BLaER1 treated with 17β-estradiol and CSF1 and Interleukin-3, amounts not matched to agents 10 nM and 100 nM (cell line): ENCODE results near the gene SF3B1.
"Not testable (repeated sequence)": the region's sequence is repeated elsewhere in the genome, so short reads cannot be mapped to it uniquely, and the experiment has no call there.

ENCODE experiments used
- H3K27ac ChIP-seq, 11 experiments: shearing (Covaris generic); formaldehyde crosslinking; 2 replicates each; pipeline ENCODE4 v1.8.1; 2022
- H3K27me3 ChIP-seq, 11 experiments: shearing (Covaris generic); formaldehyde crosslinking; 2 replicates each; pipeline ENCODE4 v1.8.1; 2022
- H3K36me3 ChIP-seq, 11 experiments: shearing (Covaris generic); formaldehyde crosslinking; 2 replicates each; pipeline ENCODE4 v1.8.1; 2022
- H3K4me1 ChIP-seq, 10 experiments: shearing (Covaris generic); formaldehyde crosslinking; 2 replicates each; pipeline ENCODE4 v1.8.1; 2022
- H3K4me2 ChIP-seq, 11 experiments: shearing (Covaris generic); formaldehyde crosslinking; 2 replicates each; pipeline ENCODE4 v1.8.1; 2022
- H3K4me3 ChIP-seq, 10 experiments: shearing (Covaris generic); formaldehyde crosslinking; 2 replicates each; pipeline ENCODE4 v1.8.1; 2022
- H3K9ac ChIP-seq, 11 experiments: shearing (Covaris generic); formaldehyde crosslinking; 2 replicates each; pipeline ENCODE4 v1.8.1; 2022
- H3K9me3 ChIP-seq, 11 experiments: shearing (Covaris generic); formaldehyde crosslinking; replicated peaks in 1 of 11; 2 replicates each; pipeline ENCODE4 v1.8.1; 2022
- H4K20me1 ChIP-seq, 11 experiments: shearing (Covaris generic); formaldehyde crosslinking; 2 replicates each; pipeline ENCODE4 v1.8.1; 2022
- Cebpa-rat ChIP-seq, 11 experiments: shearing (Covaris generic); IDR thresholded peaks; 2 replicates each; pipeline ENCODE4 v1.8.1; 2022

Gene SF3B1

GRCh38 chr2:197434541-197435513 lies at the start of gene SF3B1:
SF3B1 (minus strand) TSS chr2:197435028; CDS start chr2:197434999, 29 bp downstream.
- peak within 1 kb of the TSS; percentile 81 to 94 (median 89) for H3K4me3 ChIP-seq
- H3K27ac ChIP-seq = peak within 1 kb of the TSS; percentile 95 to 99 (median 98)
- peaks cover 1 to 26% (median 14%) of the 10 kb centered on the region in 11 experiments; a peak in 18 of 22 replicates for H3K36me3 ChIP-seq
- no peaks in the 10 kb centered on the region for H3K9me3 ChIP-seq
- TF ChIP-seq Cebpa-rat (IDR thresholded peaks at IDR 0.05) = no peak
- H3K4me2 ChIP-seq = peak within 1 kb of the TSS; percentile 83 to 99 (median 93)
- peak within 1 kb of the TSS; percentile 95 to 99 (median 98) for H3K9ac ChIP-seq
- peaks cover 40 to 47% (median 43%) of the 10 kb centered on the region in 11 experiments for H4K20me1 ChIP-seq
- peaks cover 38 to 49% (median 43%) of the 10 kb centered on the region in 10 experiments for H3K4me1 ChIP-seq
- H3K27me3 ChIP-seq = no peaks in the 10 kb centered on the region

GRCh38 chr2:197484248-197484647 lies 49.4 kb upstream of the SF3B1 start:
- H3K4me3 ChIP-seq = 0 out of 20 replicates have a peak overlapping the region, but pooled peaks of 1 of the 10 experiments have one; percentile 19
- H3K9ac ChIP-seq, H3K27me3 ChIP-seq, H3K4me2 ChIP-seq, H3K27ac ChIP-seq: not testable (repeated sequence)
- H3K36me3 ChIP-seq = peaks cover 60 to 98% (median 85%) of the 10 kb centered on the region in 11 experiments
- H3K9me3 ChIP-seq = peaks cover 21 to 50% (median 36%) of the 10 kb centered on the region in 11 experiments
- H3K4me1 ChIP-seq = peaks cover 0 to 16% (median 8%) of the 10 kb centered on the region in 10 experiments; a peak in 14 of 20 replicates
- H4K20me1 ChIP-seq = peaks cover 3 to 47% (median 24%) of the 10 kb centered on the region in 11 experiments; a peak in 18 of 22 replicates

- Histone ChIP-seq H4K20me1 (peaks cover 0 to 14% (median 4%) of the 10 kb centered on the region in 11 experiments; a peak in 7 of 22 replicates), H3K4me3 (no peak overlapping the region), H3K4me2 (peak overlapping the region in 5 of 11 experiments; percentile 64 to 85 (median 68); a peak in 7 of 22 replicates), H3K27ac (peak overlapping the region in 4 of 11 experiments; percentile 28 to 68 (median 50); a peak in 7 of 22 replicates), H3K9ac (no peak overlapping the region), H3K36me3 (peaks cover 47 to 89% (median 75%) of the 10 kb centered on the region in 11 experiments), H3K4me1 (peaks cover 12 to 48% (median 37%) of the 10 kb centered on the region in 10 experiments), H3K9me3 (peaks cover 21 to 36% (median 27%) of the 10 kb centered on the region in 11 experiments), H3K27me3 (no peaks in the 10 kb centered on the region)
- no peak for TF ChIP-seq Cebpa-rat (IDR thresholded peaks at IDR 0.05)
These were observed 45.6 kb upstream of the SF3B1 start for GRCh38 chr2:197480165-197481036.

GRCh38 chr2:197477797-197478196 lies 43.0 kb upstream of the SF3B1 start:
- H3K9ac ChIP-seq = no peak overlapping the region; a peak in 1 of 22 replicates
- peaks cover 12 to 48% (median 37%) of the 10 kb centered on the region in 10 experiments for H3K4me1 ChIP-seq
- no peak overlapping the region for H3K4me3 ChIP-seq
- no peak for TF ChIP-seq Cebpa-rat (IDR thresholded peaks at IDR 0.05)
- H3K4me2 ChIP-seq = peak overlapping the region in 10 of 11 experiments; percentile 56 to 85 (median 68); a peak in 19 of 22 replicates
- H3K36me3 ChIP-seq = peaks cover 52 to 89% (median 75%) of the 10 kb centered on the region in 11 experiments
- H3K27ac ChIP-seq = peak overlapping the region in 9 of 11 experiments; percentile 6 to 68 (median 42); a peak in 12 of 22 replicates
- H4K20me1 ChIP-seq = peaks cover 0 to 14% (median 0%) of the 10 kb centered on the region in 11 experiments; a peak in 5 of 22 replicates
- H3K9me3 ChIP-seq = peaks cover 0 to 11% (median under 1%) of the 10 kb centered on the region in 11 experiments; a peak in 13 of 22 replicates
- H3K27me3 ChIP-seq = no peaks in the 10 kb centered on the region

GRCh38 chr2:197472166-197472565 lies 37.3 kb upstream of the SF3B1 start:
- H3K4me1 ChIP-seq = peaks cover 0 to 11% (median 9%) of the 10 kb centered on the region in 10 experiments; a peak in 13 of 20 replicates
- peaks cover 95 to 100% (median 98%) of the 10 kb centered on the region in 11 experiments for H3K36me3 ChIP-seq
- no peak overlapping the region for H3K4me2 ChIP-seq

GRCh38 chr2:197464175-197464574 lies 29.3 kb upstream of the SF3B1 start:
- Histone ChIP-seq H3K27ac (no peak overlapping the region), H3K9me3 (no peaks in the 10 kb centered on the region), H3K36me3 (peaks cover 91 to 98% (median 96%) of the 10 kb centered on the region in 11 experiments)

More at GRCh38 chr2:197472166-197472565, 37.3 kb upstream of the SF3B1 start:
- no peak overlapping the region for H3K4me3 ChIP-seq
- H4K20me1 ChIP-seq = peaks cover 0 to 24% (median 0%) of the 10 kb centered on the region in 11 experiments; a peak in 10 of 22 replicates
- no peak for TF ChIP-seq Cebpa-rat (IDR thresholded peaks at IDR 0.05)
- no peaks in the 10 kb centered on the region for H3K27me3 ChIP-seq
- no peak overlapping the region for H3K9ac ChIP-seq
- H3K27ac ChIP-seq = no peak overlapping the region
- no peaks in the 10 kb centered on the region; a peak in 2 of 22 replicates for H3K9me3 ChIP-seq

GRCh38 chr2:197461057-197461456 lies 26.2 kb upstream of the SF3B1 start:
- no peak overlapping the region for H3K4me2 ChIP-seq
- H3K36me3 ChIP-seq = peaks cover 62 to 86% (median 70%) of the 10 kb centered on the region in 11 experiments
- peaks cover 30 to 89% (median 49%) of the 10 kb centered on the region in 11 experiments; a peak in 20 of 22 replicates for H4K20me1 ChIP-seq
- no peak for TF ChIP-seq Cebpa-rat (IDR thresholded peaks at IDR 0.05)
- no peak overlapping the region for H3K4me3 ChIP-seq
- no peaks in the 10 kb centered on the region for H3K27me3 ChIP-seq
- H3K9me3 ChIP-seq = no peaks in the 10 kb centered on the region
- H3K27ac ChIP-seq = no peak overlapping the region
- H3K4me1 ChIP-seq = peaks cover 0 to 21% (median 0%) of the 10 kb centered on the region in 10 experiments; a peak in 5 of 20 replicates
- no peak overlapping the region for H3K9ac ChIP-seq

More at GRCh38 chr2:197464175-197464574, 29.3 kb upstream of the SF3B1 start:
- 0 out of 20 replicates have a peak, but pooled peaks cover 0 to 2% (median 0%) of the 10 kb centered on the region in 10 experiments for H3K4me1 ChIP-seq
- H3K4me3 ChIP-seq = no peak overlapping the region
- H3K27me3 ChIP-seq = no peaks in the 10 kb centered on the region
- H4K20me1 ChIP-seq = peaks cover 4 to 76% (median 25%) of the 10 kb centered on the region in 11 experiments; a peak in 20 of 22 replicates
- no peak overlapping the region for H3K9ac ChIP-seq
- TF ChIP-seq Cebpa-rat (IDR thresholded peaks at IDR 0.05) = no peak
- no peak overlapping the region for H3K4me2 ChIP-seq

GRCh38 chr2:197460649-197461048 lies 25.8 kb upstream of the SF3B1 start:
- H3K4me3 ChIP-seq = no peak overlapping the region
- no peak overlapping the region for H3K27ac ChIP-seq
- peaks cover 34 to 89% (median 52%) of the 10 kb centered on the region in 11 experiments; a peak in 20 of 22 replicates for H4K20me1 ChIP-seq
- no peak for TF ChIP-seq Cebpa-rat (IDR thresholded peaks at IDR 0.05)
- H3K4me2 ChIP-seq = no peak overlapping the region
- H3K9ac ChIP-seq = no peak overlapping the region
- no peaks in the 10 kb centered on the region for H3K27me3 ChIP-seq
- H3K4me1 ChIP-seq = peaks cover 0 to 21% (median 0%) of the 10 kb centered on the region in 10 experiments; a peak in 6 of 20 replicates
- no peaks in the 10 kb centered on the region for H3K9me3 ChIP-seq
- H3K36me3 ChIP-seq = peaks cover 62 to 86% (median 70%) of the 10 kb centered on the region in 11 experiments
